ENCODE results near the gene CKM.
"Not testable (repeated sequence)": the region's sequence is repeated elsewhere in the genome, so short reads cannot be mapped to it uniquely, and the experiment has no call there.

Gene CKM

DNA sequence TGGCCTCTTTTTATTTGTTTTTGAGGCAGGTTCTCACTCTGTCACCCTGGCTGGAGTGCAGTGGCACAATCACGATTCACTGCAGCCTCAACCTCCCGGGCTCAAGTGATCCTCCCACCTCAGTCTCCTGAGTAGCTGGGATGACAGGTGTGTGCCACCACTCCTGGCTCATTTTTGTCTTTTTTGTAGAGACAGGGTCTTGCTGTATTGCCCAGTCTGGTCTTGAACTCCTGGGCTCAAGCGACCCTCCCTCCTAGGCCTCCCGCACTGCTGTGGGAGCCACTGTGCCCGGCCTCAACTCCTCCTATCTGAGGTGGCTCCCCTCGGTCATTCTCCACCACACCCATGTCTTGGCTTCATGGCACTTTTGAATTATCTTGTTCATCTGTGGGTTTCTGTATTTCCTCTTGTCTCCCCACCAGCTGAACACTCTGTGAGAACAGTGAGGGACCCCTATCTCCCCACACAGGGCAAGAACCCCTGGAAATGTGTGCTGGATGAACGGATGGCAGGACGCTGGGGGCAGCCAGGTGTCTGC lies 7.9 kb downstream of the CKM start:
- no peak for DNase-seq

GRCh38 chr19:45312285-45312684 lies 10.4 kb downstream of the CKM start:
- DNase-seq: not testable (repeated sequence)

- DNase-seq: no peak
Measured at GRCh38 chr19:45311621-45312020, 11.1 kb downstream of the CKM start.

DNA sequence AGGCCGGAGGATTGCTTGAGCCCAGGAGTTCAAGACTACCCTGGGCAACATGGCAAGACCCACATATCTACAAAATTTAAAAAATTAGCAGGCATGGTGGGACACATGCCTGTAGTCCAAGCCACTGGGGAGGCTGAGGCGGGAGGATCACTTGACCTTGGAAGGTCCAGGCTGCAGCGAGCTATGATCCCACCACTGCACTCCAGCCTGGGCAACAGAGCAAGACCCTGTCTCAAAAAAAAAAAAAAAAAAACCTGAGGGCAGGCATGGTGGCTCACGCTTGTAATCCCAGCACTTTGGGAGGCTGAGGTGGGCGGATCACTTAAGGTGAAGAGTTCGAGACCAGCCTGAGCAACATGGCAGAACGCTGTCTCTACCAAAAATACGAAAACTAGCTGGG lies 13.4 kb downstream of the CKM start:
- DNase-seq: not testable (repeated sequence)

- no peak for DNase-seq
Measured at GRCh38 chr19:45307361-45307760, 15.3 kb downstream of the CKM start.

GRCh38 chr19:45306518-45307027 lies 16.1 kb downstream of the CKM start:
- peak; percentile 86 to 88 for DNase-seq

DNA sequence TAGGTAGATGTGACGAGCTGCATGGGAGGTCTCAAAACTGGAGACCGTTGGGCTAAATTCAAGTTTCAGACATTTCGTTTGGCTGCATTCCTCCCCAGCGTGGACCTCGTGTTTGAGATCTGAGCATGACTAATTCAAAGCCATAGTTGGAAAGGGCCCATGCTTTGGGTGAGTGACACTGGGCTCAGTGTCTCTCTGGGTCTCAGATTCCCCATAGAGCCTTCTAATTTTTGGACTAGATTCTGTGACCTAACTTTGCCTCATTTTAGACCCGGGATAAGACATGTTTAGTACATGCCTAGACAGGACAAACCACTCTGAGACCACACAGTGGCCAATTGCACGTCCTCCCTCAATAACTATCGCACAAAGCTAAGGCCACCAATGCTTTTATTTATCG lies 16.6 kb downstream of the CKM start:
- DNase-seq: no peak

GRCh38 chr19:45305421-45305820 lies 17.3 kb downstream of the CKM start:
- DNase-seq: no peak

GRCh38 chr19:45305007-45305406 lies 17.7 kb downstream of the CKM start:
- no peak for DNase-seq

GRCh38 chr19:45304141-45304926 lies 18.3 kb downstream of the CKM start:
- no peak for DNase-seq

DNA sequence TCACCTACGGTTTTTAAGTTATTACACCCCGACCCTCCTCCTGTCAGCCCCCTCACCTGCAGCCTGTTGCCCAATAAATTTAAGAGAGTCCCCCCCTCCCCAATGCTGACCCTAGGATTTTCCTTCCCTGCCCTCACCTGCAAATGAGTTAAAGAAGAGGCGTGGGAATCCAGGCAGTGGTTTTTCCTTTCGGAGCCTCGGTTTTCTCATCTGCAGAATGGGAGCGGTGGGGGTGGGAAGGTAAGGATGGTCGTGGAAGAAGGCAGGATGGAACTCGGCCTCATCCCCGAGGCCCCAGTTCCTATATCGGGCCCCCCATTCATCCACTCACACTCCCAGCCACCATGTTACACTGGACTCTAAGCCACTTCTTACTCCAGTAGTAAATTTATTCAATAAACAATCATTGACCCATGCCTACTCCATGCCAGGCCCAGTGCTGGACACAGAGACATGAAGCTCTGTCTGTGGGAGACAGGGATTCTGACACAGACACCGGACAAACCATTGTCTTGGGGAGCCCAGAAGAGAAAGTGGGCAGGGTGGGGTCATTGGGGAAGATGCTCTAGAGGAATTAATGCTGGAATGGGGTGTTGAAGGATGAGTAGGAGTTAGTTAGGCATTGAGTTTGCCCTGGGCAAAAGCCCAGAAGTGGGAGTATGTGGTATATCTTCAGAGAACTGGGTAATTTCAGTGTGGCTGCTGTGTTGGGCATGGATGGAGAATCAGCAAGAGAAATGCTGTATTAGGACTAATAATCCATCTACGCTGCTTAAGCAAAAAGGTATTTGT lies 19.2 kb downstream of the CKM start:
- DNase-seq: no peak

GRCh38 chr19:45302416-45302815 lies 20.3 kb downstream of the CKM start:
- no peak for DNase-seq

DNA sequence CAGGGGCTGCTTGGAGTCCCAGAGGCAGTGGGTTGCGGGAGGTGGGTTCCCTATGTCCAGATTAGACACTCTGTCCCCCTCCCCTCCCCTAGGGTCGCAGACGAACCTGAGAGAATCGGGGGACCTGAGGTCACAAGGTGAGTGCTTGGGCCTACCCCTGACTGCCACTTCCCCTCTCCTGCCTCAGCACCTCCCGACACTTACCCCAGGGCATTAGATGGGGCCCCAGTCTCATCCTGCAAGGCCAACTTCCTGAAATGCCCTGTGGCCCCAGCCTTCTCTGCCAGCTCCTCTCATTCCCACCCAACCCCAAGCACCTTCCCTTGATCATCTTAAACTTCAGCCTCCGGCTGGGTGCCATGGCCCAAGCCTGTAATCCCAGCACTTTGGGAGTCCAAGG lies 23.0 kb downstream of the CKM start:
- no peak for DNase-seq

DNA sequence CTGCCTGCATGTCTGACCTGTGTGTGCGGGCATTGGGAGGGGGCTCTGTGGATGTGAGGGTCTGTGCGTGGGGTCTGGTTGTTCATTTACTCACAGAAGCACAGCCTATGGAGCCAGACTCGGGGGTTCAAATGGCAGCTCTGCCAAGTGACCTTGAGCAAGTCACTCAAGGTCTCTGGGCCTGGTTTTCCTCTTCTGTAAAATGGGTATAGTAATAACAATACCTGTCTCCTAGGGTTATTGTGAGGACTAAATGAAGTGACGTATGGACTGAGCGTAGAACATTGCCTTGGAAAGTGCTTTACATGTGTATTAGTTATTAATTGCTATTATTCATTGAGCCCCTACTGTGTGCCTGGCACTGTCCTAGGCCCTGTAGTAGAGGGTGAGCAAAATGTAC lies 24.4 kb downstream of the CKM start:
- DNase-seq: no peak

- DNase-seq: no peak
Measured at GRCh38 chr19:45297674-45298073, 25.0 kb downstream of the CKM start.

GRCh38 chr19:45296355-45296754 lies 26.3 kb downstream of the CKM start:
- no peak for DNase-seq

DNA sequence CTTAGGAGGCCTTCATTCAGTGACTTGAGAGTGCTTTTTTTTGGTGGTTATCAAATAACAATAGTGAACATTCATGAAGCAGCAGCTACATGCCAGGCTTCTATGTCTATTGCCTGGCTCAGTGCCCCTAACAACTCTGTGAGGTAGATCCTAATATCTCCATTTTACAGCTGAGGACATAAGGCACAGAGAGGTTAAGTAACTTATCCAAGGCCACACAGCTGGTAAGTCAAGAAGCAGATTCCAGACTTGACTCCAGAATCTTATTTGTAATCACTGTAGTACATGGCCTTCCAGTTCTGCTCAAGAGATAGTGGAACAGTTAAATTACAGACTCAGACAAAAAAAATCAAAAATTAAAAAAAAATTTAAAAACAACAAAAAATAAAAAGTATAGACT lies 26.8 kb downstream of the CKM start:
- DNase-seq: no peak

DNA sequence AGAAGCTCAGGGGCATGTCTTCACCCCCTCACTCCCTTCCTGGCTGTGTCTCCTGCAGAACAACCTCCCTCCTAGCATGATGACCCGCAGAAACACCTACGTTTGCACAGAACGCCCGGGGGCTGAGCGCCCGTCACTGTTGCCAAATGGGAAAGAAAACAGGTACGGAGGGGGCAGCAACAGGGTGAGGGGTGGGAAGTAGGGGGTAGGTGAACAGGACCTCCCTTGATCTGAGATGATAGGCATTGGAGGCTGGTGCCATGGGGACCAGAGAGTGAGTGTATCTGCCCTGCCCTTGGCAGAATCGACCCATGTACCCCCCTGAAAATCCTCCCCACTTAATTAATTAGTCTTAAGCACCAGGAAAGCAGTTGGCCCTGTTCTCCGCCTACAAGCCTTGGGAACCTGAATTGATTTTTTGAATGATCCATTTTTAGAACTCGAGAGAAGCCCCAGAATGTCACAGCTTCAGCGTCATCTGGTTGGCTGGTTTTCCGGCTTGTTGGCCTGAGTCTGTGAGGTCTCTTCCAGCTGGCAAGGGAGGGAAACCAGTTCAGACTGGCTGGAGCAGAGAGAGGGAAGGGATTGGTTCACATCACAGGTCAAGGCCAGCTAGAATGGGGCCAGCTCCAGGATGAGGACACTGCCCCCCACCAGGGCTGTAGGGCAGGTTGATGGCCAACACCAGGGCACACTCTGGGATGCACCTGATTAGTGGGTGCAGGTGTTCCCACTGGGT lies 28.2 kb downstream of the CKM start:
- DNase-seq: no peak

DNA sequence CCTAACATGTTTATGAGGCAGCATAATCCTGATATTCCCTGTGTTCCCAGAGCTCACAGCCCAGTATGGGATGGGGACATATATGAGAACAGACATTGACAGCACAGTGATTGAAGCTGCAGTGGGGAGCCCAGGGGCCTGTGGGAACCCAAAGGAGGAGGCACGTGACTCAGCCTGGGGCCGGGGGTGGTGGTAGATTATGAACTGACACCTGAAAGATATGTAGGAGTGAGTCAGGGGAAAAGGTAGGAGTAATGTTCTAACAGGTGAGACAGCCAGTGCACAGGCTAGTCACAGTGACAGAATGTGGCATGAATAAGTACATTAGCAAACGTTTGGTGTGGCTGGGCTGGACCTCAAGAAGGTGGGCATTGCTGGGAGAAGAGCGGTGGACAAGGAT lies 29.0 kb downstream of the CKM start:
- no peak for DNase-seq

- no peak for DNase-seq
Measured at GRCh38 chr19:45291834-45292233, 30.8 kb downstream of the CKM start.

DNA sequence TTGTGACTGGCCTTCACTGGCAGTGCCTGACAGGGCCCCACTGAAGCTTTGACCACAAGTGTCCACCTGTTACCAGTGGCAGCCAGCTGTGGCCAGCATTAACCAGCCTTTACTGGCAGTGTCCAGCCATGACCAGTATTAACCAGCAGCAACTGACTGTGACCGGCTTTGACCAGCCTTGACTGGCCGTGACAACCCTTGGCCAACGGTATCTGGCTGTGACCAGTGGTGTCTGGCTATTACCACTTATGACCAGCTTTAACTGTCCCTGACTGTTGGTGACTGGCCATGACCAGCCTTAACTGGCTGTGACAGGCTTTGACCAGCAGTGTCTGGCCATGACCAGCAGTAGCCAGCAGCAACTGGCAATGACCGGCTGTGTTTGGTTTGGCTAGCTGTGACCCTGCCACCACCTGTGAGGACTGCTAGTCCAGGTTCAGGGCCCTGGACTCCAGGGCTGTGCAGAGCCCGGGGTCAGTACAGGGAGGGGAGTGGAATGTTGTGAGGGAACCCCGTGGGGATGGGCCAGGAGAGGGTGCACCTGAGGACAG lies 32.2 kb downstream of the CKM start:
- DNase-seq: no peak

DNA sequence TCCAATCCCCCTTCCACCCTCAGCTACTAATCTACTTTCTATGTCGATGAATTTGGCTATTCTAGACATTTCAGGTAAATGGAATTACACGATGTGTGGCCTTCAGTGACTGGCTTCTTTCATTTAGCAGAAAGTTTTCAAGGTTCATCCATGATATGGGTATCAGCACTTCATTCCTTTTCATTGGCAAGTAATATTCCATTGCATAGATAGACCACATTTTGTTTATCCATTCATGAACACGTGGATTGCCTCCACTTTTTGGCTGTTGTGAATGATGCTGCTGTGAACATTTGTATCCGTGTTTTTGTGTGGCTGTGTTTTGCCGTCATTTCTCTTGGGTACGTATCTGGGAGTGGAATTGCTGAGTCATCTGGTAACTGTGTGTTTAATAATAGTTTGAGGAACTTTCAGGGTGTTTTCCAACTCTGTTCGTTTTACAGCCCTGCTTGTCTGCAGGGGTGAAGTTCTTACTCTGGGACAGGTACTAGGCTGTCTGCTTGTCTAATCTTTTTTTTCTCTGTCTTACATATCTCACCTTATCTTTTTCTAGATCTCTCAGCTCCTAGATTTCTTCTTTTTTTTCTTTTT lies 39.1 kb downstream of the CKM start:
- no peak for DNase-seq
